ENCODE measurements around the gene CES5A.

DNA sequence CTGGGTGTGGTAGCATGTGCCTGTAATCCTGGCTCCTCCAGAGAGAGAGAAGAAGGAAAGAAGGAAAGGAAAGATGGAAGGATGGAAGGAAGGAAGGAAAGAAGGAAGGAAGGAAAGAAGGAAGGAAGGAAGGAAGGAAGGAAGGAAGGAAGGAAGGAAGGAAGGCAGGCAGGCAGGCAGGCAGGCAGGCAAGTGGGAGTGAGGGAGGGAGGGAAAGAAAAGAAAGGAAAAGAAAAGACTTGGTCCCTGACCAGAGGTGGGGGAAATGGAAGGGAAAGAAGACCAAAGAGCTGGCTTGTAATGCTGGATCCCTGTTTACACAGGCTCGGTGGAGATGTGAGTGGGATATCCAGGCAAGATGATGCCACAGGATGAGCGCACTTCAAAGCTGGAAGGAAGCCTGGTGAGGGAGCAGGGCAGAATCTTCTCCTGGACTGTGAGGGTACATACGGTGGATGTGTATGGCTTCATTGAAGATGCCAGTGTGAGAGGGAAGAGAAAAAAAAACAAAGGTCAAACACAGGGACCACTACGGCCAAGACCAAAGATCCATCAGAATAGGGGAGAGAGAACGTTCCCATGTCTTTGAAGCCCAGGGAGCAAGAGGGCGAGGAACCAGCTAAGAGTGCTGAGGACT is 44.4 kb downstream of the CES5A start:
- TF ChIP-seq, protein P1, sequence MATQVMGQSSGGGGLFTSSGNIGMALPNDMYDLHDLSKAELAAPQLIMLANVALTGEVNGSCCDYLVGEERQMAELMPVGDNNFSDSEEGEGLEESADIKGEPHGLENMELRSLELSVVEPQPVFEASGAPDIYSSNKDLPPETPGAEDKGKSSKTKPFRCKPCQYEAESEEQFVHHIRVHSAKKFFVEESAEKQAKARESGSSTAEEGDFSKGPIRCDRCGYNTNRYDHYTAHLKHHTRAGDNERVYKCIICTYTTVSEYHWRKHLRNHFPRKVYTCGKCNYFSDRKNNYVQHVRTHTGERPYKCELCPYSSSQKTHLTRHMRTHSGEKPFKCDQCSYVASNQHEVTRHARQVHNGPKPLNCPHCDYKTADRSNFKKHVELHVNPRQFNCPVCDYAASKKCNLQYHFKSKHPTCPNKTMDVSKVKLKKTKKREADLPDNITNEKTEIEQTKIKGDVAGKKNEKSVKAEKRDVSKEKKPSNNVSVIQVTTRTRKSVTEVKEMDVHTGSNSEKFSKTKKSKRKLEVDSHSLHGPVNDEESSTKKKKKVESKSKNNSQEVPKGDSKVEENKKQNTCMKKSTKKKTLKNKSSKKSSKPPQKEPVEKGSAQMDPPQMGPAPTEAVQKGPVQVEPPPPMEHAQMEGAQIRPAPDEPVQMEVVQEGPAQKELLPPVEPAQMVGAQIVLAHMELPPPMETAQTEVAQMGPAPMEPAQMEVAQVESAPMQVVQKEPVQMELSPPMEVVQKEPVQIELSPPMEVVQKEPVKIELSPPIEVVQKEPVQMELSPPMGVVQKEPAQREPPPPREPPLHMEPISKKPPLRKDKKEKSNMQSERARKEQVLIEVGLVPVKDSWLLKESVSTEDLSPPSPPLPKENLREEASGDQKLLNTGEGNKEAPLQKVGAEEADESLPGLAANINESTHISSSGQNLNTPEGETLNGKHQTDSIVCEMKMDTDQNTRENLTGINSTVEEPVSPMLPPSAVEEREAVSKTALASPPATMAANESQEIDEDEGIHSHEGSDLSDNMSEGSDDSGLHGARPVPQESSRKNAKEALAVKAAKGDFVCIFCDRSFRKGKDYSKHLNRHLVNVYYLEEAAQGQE (IDR thresholded peaks at IDR 0.05; ENCODE audit: insufficient read depth in 1 of 2, low read depth in 2 of 2, low read length in 2 of 2), result no peak
- TF ChIP-seq POLR2AphosphoS5 (IDR thresholded peaks at IDR 0.05; ENCODE audit: low read depth, low read length) (no peak), SIN3A (IDR thresholded peaks at IDR 0.05; ENCODE audit: borderline replicate concordance, insufficient read depth, low read length) (no peak)
